ENCODE measurements around the gene GRM7.

DNA sequence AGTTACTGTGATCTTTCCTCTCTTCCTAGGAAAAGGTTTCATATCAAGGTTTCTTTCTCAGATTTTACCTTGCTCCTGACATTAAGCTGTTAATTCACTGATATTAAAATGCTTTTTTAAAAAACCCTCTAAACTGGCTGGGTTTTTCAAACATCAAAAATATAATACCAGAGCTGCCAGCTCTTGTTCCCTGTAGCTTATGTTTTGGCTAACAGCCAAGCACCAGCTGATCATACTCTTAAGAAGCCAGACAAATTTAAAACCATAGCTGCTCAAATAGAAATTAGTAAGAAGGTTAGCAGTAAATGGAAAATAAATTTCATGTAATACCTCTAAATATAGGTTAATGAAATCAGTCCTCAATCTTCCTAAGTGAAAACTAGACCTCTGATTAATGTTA lies 657.5 kb downstream of the GRM7 start:
- TF ChIP-seq, protein P1, sequence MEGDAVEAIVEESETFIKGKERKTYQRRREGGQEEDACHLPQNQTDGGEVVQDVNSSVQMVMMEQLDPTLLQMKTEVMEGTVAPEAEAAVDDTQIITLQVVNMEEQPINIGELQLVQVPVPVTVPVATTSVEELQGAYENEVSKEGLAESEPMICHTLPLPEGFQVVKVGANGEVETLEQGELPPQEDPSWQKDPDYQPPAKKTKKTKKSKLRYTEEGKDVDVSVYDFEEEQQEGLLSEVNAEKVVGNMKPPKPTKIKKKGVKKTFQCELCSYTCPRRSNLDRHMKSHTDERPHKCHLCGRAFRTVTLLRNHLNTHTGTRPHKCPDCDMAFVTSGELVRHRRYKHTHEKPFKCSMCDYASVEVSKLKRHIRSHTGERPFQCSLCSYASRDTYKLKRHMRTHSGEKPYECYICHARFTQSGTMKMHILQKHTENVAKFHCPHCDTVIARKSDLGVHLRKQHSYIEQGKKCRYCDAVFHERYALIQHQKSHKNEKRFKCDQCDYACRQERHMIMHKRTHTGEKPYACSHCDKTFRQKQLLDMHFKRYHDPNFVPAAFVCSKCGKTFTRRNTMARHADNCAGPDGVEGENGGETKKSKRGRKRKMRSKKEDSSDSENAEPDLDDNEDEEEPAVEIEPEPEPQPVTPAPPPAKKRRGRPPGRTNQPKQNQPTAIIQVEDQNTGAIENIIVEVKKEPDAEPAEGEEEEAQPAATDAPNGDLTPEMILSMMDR (IDR thresholded peaks at IDR 0.05) = no peak
- TF ChIP-seq POLR2A (IDR thresholded peaks at IDR 0.05; ENCODE audit: low read depth) (no peak), EP300 (IDR thresholded peaks at IDR 0.05) (no peak)

Measured in esophagus muscularis mucosa (tissue), 4 donors.